ENCODE measurements around the gene NPY4R.
"Not testable (repeated sequence)": the region's sequence is repeated elsewhere in the genome, so short reads cannot be mapped to it uniquely, and the experiment has no call there.

GRCh38 chr10:46462276-46462675 is 3.5 kb downstream of the NPY4R start:
- not testable (repeated sequence) for TF ChIP-seq CTCF (conservative IDR thresholded peaks at IDR 0.05; ENCODE audit: low read length); EZH2phosphoT487 (IDR thresholded peaks at IDR 0.05; ENCODE audit: borderline replicate concordance)

Data from Loucy (cell line).